Ovary (tissue), 3 donors: ENCODE measurements around the gene GOLGA8T.
"Not testable (repeated sequence)": the region's sequence is repeated elsewhere in the genome, so short reads cannot be mapped to it uniquely, and the experiment has no call there.

Source experiments
- CTCF ChIP-seq, 3 donors: fragments of 450-650 bp in 2 of 3; fragments of 200-600 bp in 1 of 3; IDR thresholded peaks; one replicate each; pipeline versions ENCODE4 v1.5.1 to v1.8.0; 2016 to 2022; ENCODE audit warnings: antibody characterized with exemption in 3 of 3, mild to moderate bottlenecking in 1 of 3
- POLR2A ChIP-seq: fragments of 450-650 bp; IDR thresholded peaks from one replicate; pipeline ENCODE4 v1.6.1; 2017; ENCODE audit warnings: antibody characterized with exemption, mild to moderate bottlenecking, moderate library complexity
- donor health status: DM: no; HTN: no; CAD: no.

- not testable (repeated sequence) for TF ChIP-seq CTCF (IDR thresholded peaks at IDR 0.05); POLR2A
These were observed 38.3 kb downstream of the GOLGA8T start for GRCh38 chr15:30173041-30173608.
